Left ventricle myocardium inferior (tissue), 1 donor: ENCODE results near the gene TSKU. TPM values are rescaled to one million over a fixed set of nuclear protein-coding genes. Genes with fewer than 3 reads are reported as not detected.

Source experiments
- DNase-seq: peaks from one replicate; pipeline ENCODE4 v3.0.0-alpha.2; 2020
- H3K27ac ChIP-seq: fragments of 200-600 bp; replicated peaks from 2 replicates; pipeline ENCODE4 v1.8.0; 2021
- H3K27me3 ChIP-seq: fragments of 200-600 bp; 2 replicates; pipeline ENCODE4 v1.8.0; 2021; ENCODE audit warnings: low read depth
- H3K36me3 ChIP-seq: fragments of 200-600 bp; 2 replicates; pipeline ENCODE4 v1.8.0; 2021
- H3K4me1 ChIP-seq: fragments of 200-600 bp; 2 replicates; pipeline ENCODE4 v1.8.0; 2021
- H3K4me3 ChIP-seq: fragments of 200-600 bp; 2 replicates; pipeline ENCODE4 v1.8.0; 2021; ENCODE audit warnings: mild to moderate bottlenecking, moderate library complexity
- H3K9me3 ChIP-seq: fragments of 200-600 bp; replicated peaks from 2 replicates; pipeline ENCODE4 v1.8.0; 2021
- intact Hi-C: fragments of 100-400 bp; cut with micrococcal nuclease; formaldehyde crosslinking; loops from one replicate; pipeline ENCODE4 v1.11.0; 2022
- total RNA-seq: library from RNA; stranded (reverse); fragmentation: NEBNext Ultra II Directional; extraction: Animal tissue kit (Norgen Biotek cat#: 25700); gene quantifications from one replicate; pipeline ENCODE4 v1.2.1, GENCODE V29; 2021
- TF ChIP-seq, protein P1 (sequence below): fragments of 200-600 bp; IDR thresholded peaks from 2 replicates; pipeline ENCODE4 v1.8.0; 2021; ENCODE audit warnings: antibody characterized with exemption, mild to moderate bottlenecking, borderline replicate concordance
- donor health status: DM: no; HTN: yes; CAD: no; lungs with severe emphysema.

The TSKU gene
- total RNA-seq, 1 donor from 2014 or later, result 12.1 TPM

DNA sequence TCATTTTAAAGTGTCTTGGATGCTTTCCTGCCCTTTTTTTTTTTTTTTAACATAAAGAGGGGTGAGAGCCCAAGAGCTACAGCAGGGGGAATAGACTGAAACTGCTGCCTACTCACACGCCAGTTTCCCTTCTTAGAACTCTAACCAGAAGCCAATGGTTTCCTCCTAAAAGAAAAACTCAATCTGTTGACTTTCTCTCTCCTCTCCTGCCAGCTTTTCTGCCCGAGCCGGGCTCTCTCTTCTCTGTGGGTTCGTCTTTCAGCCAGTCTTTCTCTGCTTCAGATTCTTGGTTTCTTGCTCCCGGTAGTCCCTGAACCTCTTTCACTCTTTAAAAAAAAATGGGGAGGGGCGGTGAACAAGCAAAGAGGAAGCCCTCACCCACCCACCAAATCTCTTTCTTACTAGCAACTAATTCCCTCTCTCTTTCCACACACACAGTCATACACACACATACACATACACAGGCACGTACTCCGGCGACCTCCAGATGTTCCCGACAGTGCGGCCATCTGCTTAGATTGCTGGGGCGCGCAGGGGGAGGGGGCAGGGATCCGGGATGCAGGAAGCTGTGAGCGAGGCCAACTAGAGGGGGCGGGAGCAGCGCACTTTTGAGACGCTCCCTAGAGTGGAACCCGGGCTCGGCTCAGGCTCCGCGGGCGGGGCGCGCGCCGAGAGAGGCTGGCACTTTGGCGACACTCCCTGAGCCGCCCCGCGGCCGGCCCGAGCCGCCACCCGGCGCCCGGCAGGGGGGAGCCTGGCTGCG is 444 bp upstream of the TSKU start:
- Histone ChIP-seq H3K27me3 (no peaks in the 10 kb centered on the region), H3K27ac (peak overlapping the region; percentile 94), H3K4me1 (peaks cover 69% of the 10 kb centered on the region), H3K4me3 (peak overlapping the region; percentile 93), H3K36me3 (no peaks in the 10 kb centered on the region), H3K9me3 (peaks cover under 1% of the 10 kb centered on the region)
- intact Hi-C loops, result no loop called here
- DNase-seq, result peak; percentile 91
- TF ChIP-seq, protein P1, sequence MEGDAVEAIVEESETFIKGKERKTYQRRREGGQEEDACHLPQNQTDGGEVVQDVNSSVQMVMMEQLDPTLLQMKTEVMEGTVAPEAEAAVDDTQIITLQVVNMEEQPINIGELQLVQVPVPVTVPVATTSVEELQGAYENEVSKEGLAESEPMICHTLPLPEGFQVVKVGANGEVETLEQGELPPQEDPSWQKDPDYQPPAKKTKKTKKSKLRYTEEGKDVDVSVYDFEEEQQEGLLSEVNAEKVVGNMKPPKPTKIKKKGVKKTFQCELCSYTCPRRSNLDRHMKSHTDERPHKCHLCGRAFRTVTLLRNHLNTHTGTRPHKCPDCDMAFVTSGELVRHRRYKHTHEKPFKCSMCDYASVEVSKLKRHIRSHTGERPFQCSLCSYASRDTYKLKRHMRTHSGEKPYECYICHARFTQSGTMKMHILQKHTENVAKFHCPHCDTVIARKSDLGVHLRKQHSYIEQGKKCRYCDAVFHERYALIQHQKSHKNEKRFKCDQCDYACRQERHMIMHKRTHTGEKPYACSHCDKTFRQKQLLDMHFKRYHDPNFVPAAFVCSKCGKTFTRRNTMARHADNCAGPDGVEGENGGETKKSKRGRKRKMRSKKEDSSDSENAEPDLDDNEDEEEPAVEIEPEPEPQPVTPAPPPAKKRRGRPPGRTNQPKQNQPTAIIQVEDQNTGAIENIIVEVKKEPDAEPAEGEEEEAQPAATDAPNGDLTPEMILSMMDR, result peak; percentile 7

DNA sequence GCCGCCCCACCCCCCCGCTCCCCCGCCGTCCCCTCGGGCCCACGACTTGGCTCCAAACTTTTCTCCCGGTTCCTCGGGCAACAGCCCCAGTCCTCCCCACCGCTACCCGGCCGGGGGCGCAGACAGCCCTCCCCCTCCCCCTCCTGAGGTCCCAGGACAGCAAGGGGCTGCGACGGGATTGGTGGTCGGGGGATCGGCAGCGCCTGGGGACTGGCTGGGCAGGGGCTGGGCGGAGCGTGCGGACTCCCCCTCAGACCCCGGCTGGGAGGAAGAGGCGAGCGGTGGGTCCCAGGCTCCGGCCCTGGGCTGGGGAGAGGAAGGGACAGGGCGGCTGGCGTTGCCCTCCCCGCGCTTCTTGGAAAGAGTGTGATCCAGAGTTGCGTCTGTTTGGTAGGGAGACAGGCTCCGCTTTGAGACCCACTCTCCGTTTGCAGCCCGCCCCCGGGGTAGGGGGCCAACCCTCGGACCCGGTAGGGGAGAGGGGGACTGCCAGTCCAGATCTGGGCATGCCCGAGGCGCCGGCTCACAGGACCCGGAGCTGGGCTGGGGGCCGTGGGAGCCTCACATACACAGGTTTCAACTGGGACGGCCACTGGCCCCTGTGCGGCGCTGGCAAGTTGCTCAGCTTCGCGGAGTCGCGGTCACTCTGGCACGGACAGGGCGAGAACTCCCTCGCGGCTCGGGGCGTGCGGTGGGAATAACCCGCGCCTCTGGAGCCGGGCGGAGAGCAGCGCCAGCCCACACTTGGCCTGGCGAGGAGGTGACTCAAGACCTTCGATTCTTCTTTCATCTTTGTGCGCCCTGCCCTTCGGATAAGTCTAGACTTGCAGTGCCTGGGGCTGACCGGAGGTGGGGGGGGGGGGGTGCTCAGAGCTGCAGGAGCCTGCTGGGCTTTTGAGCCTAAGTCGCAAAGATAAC is 999 bp downstream of the TSKU start:
- TF ChIP-seq, protein P1, result no peak
- Histone ChIP-seq H3K27me3 (no peaks in the 10 kb centered on the region), H3K4me1 (peaks cover 83% of the 10 kb centered on the region), H3K9me3 (no peaks in the 10 kb centered on the region), H3K4me3 (peak overlapping the region; percentile 93), H3K27ac (peak overlapping the region; percentile 94), H3K36me3 (no peaks in the 10 kb centered on the region)
- peak; percentile 68 for DNase-seq
- intact Hi-C loops, result no loop called here

DNA sequence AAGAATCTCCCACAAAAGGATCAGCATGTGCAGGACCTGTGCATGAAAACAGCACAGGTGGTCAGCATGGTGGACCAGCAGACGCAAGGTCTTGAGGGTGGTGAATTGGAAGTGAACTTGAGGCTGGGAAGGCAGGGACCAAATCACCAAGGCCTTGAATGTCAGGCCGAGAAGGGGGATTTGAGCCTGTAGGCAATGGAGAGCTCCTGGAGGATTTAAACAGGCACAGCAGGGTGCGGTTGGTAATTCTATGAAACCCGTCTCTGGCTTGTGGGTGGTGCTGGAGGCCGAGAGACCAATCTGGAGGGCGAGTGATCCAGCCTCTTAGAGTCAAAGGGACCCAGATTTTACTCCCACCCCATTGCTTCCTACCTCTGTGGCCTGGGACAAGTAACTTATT is 2.4 kb downstream of the TSKU start:
- TF ChIP-seq, protein P1, result no peak
- H3K4me3 ChIP-seq, result peak overlapping the region; percentile 93
- no peaks in the 10 kb centered on the region for H3K9me3 ChIP-seq
- intact Hi-C loops, result no loop called here
- no peaks in the 10 kb centered on the region for H3K36me3 ChIP-seq
- peak overlapping the region; percentile 94 for H3K27ac ChIP-seq
- no peak for DNase-seq
- no peaks in the 10 kb centered on the region for H3K27me3 ChIP-seq
- peaks cover 96% of the 10 kb centered on the region for H3K4me1 ChIP-seq

DNA sequence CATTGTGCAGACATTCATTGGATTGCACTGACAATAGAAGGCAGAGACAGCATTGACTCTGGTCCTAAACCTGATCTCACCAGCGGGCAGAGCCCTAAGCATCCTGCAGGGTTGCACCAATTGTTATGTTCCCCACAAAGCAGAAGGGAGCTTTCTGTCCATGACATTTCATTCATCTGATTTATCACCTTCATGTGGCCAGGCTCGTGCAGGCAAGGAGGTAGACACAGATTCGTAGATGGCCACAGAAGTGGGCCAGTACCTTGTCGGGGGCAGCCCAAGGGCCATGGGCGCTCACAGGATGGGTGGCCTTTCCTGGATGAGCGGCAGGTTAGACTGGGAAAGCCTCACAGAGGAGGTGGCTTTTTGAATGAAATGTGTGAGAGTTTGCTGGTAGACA is 2.9 kb downstream of the TSKU start:
- peak overlapping the region; percentile 94 for H3K27ac ChIP-seq
- peaks cover 2% of the 10 kb centered on the region for H3K9me3 ChIP-seq
- DNase-seq, result no peak
- peaks cover 92% of the 10 kb centered on the region for H3K4me1 ChIP-seq
- no peaks in the 10 kb centered on the region for H3K36me3 ChIP-seq
- peak overlapping the region; percentile 93 for H3K4me3 ChIP-seq
- TF ChIP-seq, protein P1, result no peak
- H3K27me3 ChIP-seq, result no peaks in the 10 kb centered on the region
- intact Hi-C loops, result no loop called here

DNA sequence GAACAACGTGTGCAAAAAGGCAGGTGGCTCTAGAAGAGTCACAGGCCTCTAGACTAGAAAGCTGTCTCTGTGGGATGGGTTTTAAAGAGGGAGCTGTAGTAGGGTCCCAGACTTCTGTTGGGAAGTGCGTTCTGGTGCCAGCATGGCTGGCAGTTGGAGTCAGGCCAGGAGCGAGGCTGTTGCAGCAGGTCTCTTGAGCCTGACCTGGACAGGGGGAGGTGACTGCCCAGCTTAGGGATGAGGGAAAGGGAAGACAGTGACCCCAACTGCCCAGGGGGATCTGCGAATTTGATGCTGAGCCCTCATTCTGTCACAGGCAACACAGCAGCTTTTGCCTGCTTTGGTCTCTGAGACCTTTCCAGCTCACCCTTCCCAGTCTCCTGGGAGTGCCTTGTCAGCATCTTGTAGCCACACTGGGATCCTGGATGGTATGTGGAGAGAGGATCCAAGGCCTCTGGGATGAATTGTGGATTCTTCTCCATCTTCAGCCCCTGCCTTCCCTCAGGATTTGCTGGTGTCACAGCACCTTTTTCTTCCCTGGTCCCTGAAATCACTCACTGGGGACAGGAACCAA is 3.4 kb downstream of the TSKU start:
- H3K27me3 ChIP-seq, result no peaks in the 10 kb centered on the region
- peaks cover 87% of the 10 kb centered on the region for H3K4me1 ChIP-seq
- TF ChIP-seq, protein P1, result no peak
- no peak for DNase-seq
- intact Hi-C loops, result no loop called here
- H3K36me3 ChIP-seq, result no peaks in the 10 kb centered on the region
- H3K9me3 ChIP-seq, result peaks cover 6% of the 10 kb centered on the region
- peak overlapping the region; percentile 94 for H3K27ac ChIP-seq
- H3K4me3 ChIP-seq, result peak overlapping the region; percentile 93
